Esophagus squamous epithelium (tissue), 4 donors: Measurements from ENCODE around the gene MRGPRX2.

ENCODE experiments used
- CTCF ChIP-seq, 6 experiments: fragments of 450-650 bp in 4 of 6; fragments of 200-600 bp in 2 of 6; sonication (generic) in 2 of 6; IDR thresholded peaks; one replicate each; pipeline ENCODE4 v1.5.1; 2016 to 2019; ENCODE audit warnings: antibody characterized with exemption in 6 of 6, mild to moderate bottlenecking in 4 of 6, moderate library complexity in 4 of 6
- POLR2A ChIP-seq, 4 donors: fragments of 450-650 bp; IDR thresholded peaks; one replicate each; pipeline ENCODE4 v1.6.1; 2017; ENCODE audit warnings: antibody characterized with exemption in 4 of 4, mild to moderate bottlenecking in 4 of 4, moderate library complexity in 3 of 4

- TF ChIP-seq CTCF (IDR thresholded peaks at IDR 0.05) (no peak), POLR2A (IDR thresholded peaks at IDR 0.05) (no peak)
These were observed 44.5 kb upstream of the MRGPRX2 start for GRCh38 chr11:19105011-19105410.
